ENCODE results near the gene CYFIP1.

Gene CYFIP1

GRCh38 chr15:22846073-22846472 lies 134.1 kb downstream of the CYFIP1 start:
- Histone ChIP-seq H3K4me3 (ENCODE audit: low read length) (no peak overlapping the region), H3K4me1 (ENCODE audit: control insufficient read depth, insufficient read depth, low read length) (no peaks in the 10 kb centered on the region), H3K9me3 (ENCODE audit: control insufficient read depth, insufficient read depth, low read length) (no peaks in the 10 kb centered on the region), H3K27me3 (ENCODE audit: control insufficient read depth, insufficient read depth, low read length) (no peaks in the 10 kb centered on the region), H3K27ac (ENCODE audit: low read length) (no peak overlapping the region), H3K36me3 (ENCODE audit: control insufficient read depth, insufficient read depth, low read length) (no peaks in the 10 kb centered on the region)
- no peak for DNase-seq (ENCODE audit: low read depth, low spot score)
- WGBS (ENCODE audit: insufficient coverage, insufficient read length), result no CpG with 5 or more reads among the region's 6 CpGs

- Histone ChIP-seq H3K27ac (ENCODE audit: low read length) (no peak overlapping the region), H3K4me1 (ENCODE audit: control insufficient read depth, insufficient read depth, low read length) (no peaks in the 10 kb centered on the region), H3K27me3 (ENCODE audit: control insufficient read depth, insufficient read depth, low read length) (no peaks in the 10 kb centered on the region), H3K36me3 (ENCODE audit: control insufficient read depth, insufficient read depth, low read length) (no peaks in the 10 kb centered on the region), H3K4me3 (ENCODE audit: low read length) (no peak overlapping the region), H3K9me3 (ENCODE audit: control insufficient read depth, insufficient read depth, low read length) (no peaks in the 10 kb centered on the region)
- no peak for DNase-seq (ENCODE audit: low read depth, low spot score)
- no CpG with 5 or more reads among the region's 2 CpGs for WGBS (ENCODE audit: insufficient coverage, insufficient read length)
These were observed 134.8 kb downstream of the CYFIP1 start for GRCh38 chr15:22845289-22845900.

GRCh38 chr15:22844421-22845288 lies 135.5 kb downstream of the CYFIP1 start:
- no peaks in the 10 kb centered on the region; the same call in 1 of the 2 replicates for H3K4me1 ChIP-seq (ENCODE audit: control insufficient read depth, insufficient read depth, low read length)
- H3K9me3 ChIP-seq (ENCODE audit: control insufficient read depth, insufficient read depth, low read length), result no peaks in the 10 kb centered on the region
- no peak overlapping the region for H3K27ac ChIP-seq (ENCODE audit: low read length)
- WGBS (ENCODE audit: insufficient coverage, insufficient read length), result no CpG with 5 or more reads among the region's 19 CpGs
- no peak for DNase-seq (ENCODE audit: low read depth, low spot score)
- H3K4me3 ChIP-seq (ENCODE audit: low read length), result no peak overlapping the region
- H3K36me3 ChIP-seq (ENCODE audit: control insufficient read depth, insufficient read depth, low read length), result no peaks in the 10 kb centered on the region
- no peaks in the 10 kb centered on the region for H3K27me3 ChIP-seq (ENCODE audit: control insufficient read depth, insufficient read depth, low read length)

GRCh38 chr15:22839046-22839695 lies 141.0 kb downstream of the CYFIP1 start:
- no CpG with 5 or more reads among the region's 16 CpGs for WGBS (ENCODE audit: insufficient coverage, insufficient read length)
- no peaks in the 10 kb centered on the region for H3K9me3 ChIP-seq (ENCODE audit: control insufficient read depth, insufficient read depth, low read length)
- H3K27me3 ChIP-seq (ENCODE audit: control insufficient read depth, insufficient read depth, low read length), result no peaks in the 10 kb centered on the region
- no peak overlapping the region for H3K27ac ChIP-seq (ENCODE audit: low read length)
- peak overlapping the region; percentile 96 for H3K4me3 ChIP-seq (ENCODE audit: low read length)
- H3K36me3 ChIP-seq (ENCODE audit: control insufficient read depth, insufficient read depth, low read length), result no peaks in the 10 kb centered on the region
- no peaks in the 10 kb centered on the region; the same call in 1 of the 2 replicates for H3K4me1 ChIP-seq (ENCODE audit: control insufficient read depth, insufficient read depth, low read length)
- DNase-seq (ENCODE audit: low read depth, low spot score), result no peak

- no CpG with 5 or more reads among the region's 83 CpGs for WGBS (ENCODE audit: insufficient coverage, insufficient read length)
These were observed 141.7 kb downstream of the CYFIP1 start, which contains the start of gene NIPA2 for GRCh38 chr15:22838292-22839042. NIPA2 (plus strand) TSS chr15:22838666; CDS start chr15:22851732, 13,066 bp downstream.

GRCh38 chr15:22831473-22831872 lies 148.7 kb downstream of the CYFIP1 start:
- no peaks in the 10 kb centered on the region for H3K9me3 ChIP-seq (ENCODE audit: control insufficient read depth, insufficient read depth, low read length)
- H3K4me1 ChIP-seq (ENCODE audit: control insufficient read depth, insufficient read depth, low read length), result peaks cover 4% of the 10 kb centered on the region
- no peak overlapping the region for H3K27ac ChIP-seq (ENCODE audit: low read length)
- no peaks in the 10 kb centered on the region for H3K27me3 ChIP-seq (ENCODE audit: control insufficient read depth, insufficient read depth, low read length)
- no peak for DNase-seq (ENCODE audit: low read depth, low spot score)
- no peak overlapping the region for H3K4me3 ChIP-seq (ENCODE audit: low read length)
- no peaks in the 10 kb centered on the region; the same call in 1 of the 2 replicates for H3K36me3 ChIP-seq (ENCODE audit: control insufficient read depth, insufficient read depth, low read length)
- WGBS (ENCODE audit: insufficient coverage, insufficient read length), result no CpG with 5 or more reads among the region's 1 CpG

More at GRCh38 chr15:22838292-22839042, 141.7 kb downstream of the CYFIP1 start, which contains the start of gene NIPA2:
- Histone ChIP-seq H3K27ac (ENCODE audit: low read length) (no peak within 1 kb of the TSS), H3K27me3 (ENCODE audit: control insufficient read depth, insufficient read depth, low read length) (no peaks in the 10 kb centered on the region), H3K4me1 (ENCODE audit: control insufficient read depth, insufficient read depth, low read length) (no peaks in the 10 kb centered on the region; the same call in 1 of the 2 replicates), H3K9me3 (ENCODE audit: control insufficient read depth, insufficient read depth, low read length) (no peaks in the 10 kb centered on the region), H3K36me3 (ENCODE audit: control insufficient read depth, insufficient read depth, low read length) (no peaks in the 10 kb centered on the region), H3K4me3 (ENCODE audit: low read length) (peak within 1 kb of the TSS; percentile 96)
- DNase-seq (ENCODE audit: low read depth, low spot score), result peak; percentile 87

GRCh38 chr15:22827125-22827524 lies 153.0 kb downstream of the CYFIP1 start:
- H3K36me3 ChIP-seq (ENCODE audit: control insufficient read depth, insufficient read depth, low read length), result no peaks in the 10 kb centered on the region; the same call in 1 of the 2 replicates
- no peak overlapping the region for H3K27ac ChIP-seq (ENCODE audit: low read length)
- no peak overlapping the region for H3K4me3 ChIP-seq (ENCODE audit: low read length)
- H3K4me1 ChIP-seq (ENCODE audit: control insufficient read depth, insufficient read depth, low read length), result peaks cover 4% of the 10 kb centered on the region
- no peaks in the 10 kb centered on the region for H3K27me3 ChIP-seq (ENCODE audit: control insufficient read depth, insufficient read depth, low read length)
- no peaks in the 10 kb centered on the region for H3K9me3 ChIP-seq (ENCODE audit: control insufficient read depth, insufficient read depth, low read length)
- no CpG with 5 or more reads among the region's 1 CpG for WGBS (ENCODE audit: insufficient coverage, insufficient read length)
- no peak for DNase-seq (ENCODE audit: low read depth, low spot score)

- H3K27ac ChIP-seq (ENCODE audit: low read length), result no peak overlapping the region
- no peaks in the 10 kb centered on the region for H3K27me3 ChIP-seq (ENCODE audit: control insufficient read depth, insufficient read depth, low read length)
- H3K4me1 ChIP-seq (ENCODE audit: control insufficient read depth, insufficient read depth, low read length), result peaks cover 6% of the 10 kb centered on the region
- no peak for DNase-seq (ENCODE audit: low read depth, low spot score)
- H3K36me3 ChIP-seq (ENCODE audit: control insufficient read depth, insufficient read depth, low read length), result no peaks in the 10 kb centered on the region
- no CpG with 5 or more reads among the region's 29 CpGs for WGBS (ENCODE audit: insufficient coverage, insufficient read length)
- H3K4me3 ChIP-seq (ENCODE audit: low read length), result no peak overlapping the region
- H3K9me3 ChIP-seq (ENCODE audit: control insufficient read depth, insufficient read depth, low read length), result no peaks in the 10 kb centered on the region
These were observed 156.6 kb downstream of the CYFIP1 start for GRCh38 chr15:22823495-22824128.

- no peaks in the 10 kb centered on the region for H3K9me3 ChIP-seq (ENCODE audit: control insufficient read depth, insufficient read depth, low read length)
- DNase-seq (ENCODE audit: low read depth, low spot score), result no peak
- no peaks in the 10 kb centered on the region for H3K36me3 ChIP-seq (ENCODE audit: control insufficient read depth, insufficient read depth, low read length)
- 0 out of 2 replicates have a peak, but pooled peaks cover 2% of the 10 kb centered on the region for H3K4me1 ChIP-seq (ENCODE audit: control insufficient read depth, insufficient read depth, low read length)
- WGBS (ENCODE audit: insufficient coverage, insufficient read length), result no CpG with 5 or more reads among the region's 2 CpGs
- H3K27ac ChIP-seq (ENCODE audit: low read length), result no peak overlapping the region
- no peaks in the 10 kb centered on the region for H3K27me3 ChIP-seq (ENCODE audit: control insufficient read depth, insufficient read depth, low read length)
- H3K4me3 ChIP-seq (ENCODE audit: low read length), result no peak overlapping the region
These were observed 160.5 kb downstream of the CYFIP1 start for GRCh38 chr15:22819651-22820050.
